ENCODE data around the gene ZBTB6.

ZBTB6 gene

DNA sequence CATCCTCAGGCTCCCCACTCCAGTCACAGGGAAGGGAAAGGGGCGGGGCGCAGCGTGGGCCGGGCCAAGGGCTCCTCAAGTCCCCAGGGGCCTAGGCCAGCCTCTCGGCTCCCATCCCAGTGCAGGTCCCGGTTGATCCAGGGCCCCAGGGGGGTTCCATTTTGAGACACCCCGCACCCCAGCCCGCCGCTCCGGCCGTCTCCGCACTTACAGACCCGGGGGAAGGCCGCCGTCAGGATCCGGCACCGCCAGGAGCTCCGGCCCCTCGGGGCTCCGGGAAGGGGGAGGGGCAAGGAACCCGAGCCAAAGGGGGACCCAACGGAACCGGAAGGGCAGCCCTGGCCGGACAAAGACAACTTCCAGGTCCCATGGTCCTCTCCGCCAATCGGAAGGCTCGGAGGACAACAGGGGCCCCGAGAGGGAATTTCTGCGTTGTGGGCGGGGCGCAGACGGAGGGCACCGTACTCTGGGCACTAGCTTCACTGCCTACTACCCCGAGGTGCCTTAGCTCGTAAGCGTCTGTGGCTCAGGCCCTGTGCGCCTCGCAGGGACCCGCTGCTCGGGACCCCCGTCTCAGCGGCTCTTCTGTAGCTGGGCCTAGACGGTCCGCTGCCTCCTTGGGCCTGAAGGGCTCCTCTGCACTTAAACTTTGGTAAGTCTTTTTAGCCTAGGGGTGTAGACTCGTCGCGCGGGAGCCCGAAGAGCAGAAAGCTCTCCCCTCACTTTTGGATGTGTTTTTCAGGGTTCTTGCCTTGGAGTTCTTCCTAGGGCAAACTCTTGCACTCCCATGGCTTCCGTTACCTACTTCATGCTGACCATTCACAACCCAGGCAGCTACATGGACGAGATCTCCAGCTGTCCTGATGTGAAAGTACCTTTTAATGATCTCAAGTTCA lies 18.4 kb upstream of the ZBTB6 start, which contains the start of gene ZBTB26 (continued):
- TF ChIP-seq, protein P1, sequence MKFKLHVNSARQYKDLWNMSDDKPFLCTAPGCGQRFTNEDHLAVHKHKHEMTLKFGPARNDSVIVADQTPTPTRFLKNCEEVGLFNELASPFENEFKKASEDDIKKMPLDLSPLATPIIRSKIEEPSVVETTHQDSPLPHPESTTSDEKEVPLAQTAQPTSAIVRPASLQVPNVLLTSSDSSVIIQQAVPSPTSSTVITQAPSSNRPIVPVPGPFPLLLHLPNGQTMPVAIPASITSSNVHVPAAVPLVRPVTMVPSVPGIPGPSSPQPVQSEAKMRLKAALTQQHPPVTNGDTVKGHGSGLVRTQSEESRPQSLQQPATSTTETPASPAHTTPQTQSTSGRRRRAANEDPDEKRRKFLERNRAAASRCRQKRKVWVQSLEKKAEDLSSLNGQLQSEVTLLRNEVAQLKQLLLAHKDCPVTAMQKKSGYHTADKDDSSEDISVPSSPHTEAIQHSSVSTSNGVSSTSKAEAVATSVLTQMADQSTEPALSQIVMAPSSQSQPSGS (tag by site-specific recombination; IDR thresholded peaks at IDR 0.05; ENCODE audit: low read depth): no peak
- peak; percentile 69 for TF ChIP-seq ZNF423 (tag by site-specific recombination; IDR thresholded peaks at IDR 0.05)
- TF ChIP-seq ZNF214 (tag by site-specific recombination; IDR thresholded peaks at IDR 0.05; ENCODE audit: borderline replicate concordance): no peak
- peak; percentile 95 for TF ChIP-seq ZXDB (tag by site-specific recombination; IDR thresholded peaks at IDR 0.05)
- 0 out of 2 replicates have a peak, but pooled peaks have one; percentile 25 for TF ChIP-seq YY1 (tag by site-specific recombination; IDR thresholded peaks at IDR 0.05)
- TF ChIP-seq ZNF202 (tag by site-specific recombination; IDR thresholded peaks at IDR 0.05; ENCODE audit: borderline replicate concordance): no peak
- TF ChIP-seq ZBTB20 (tag by site-specific recombination; IDR thresholded peaks at IDR 0.05): peak; percentile 84
- TF ChIP-seq HOXA7 (CRISPR knock-in tag; IDR thresholded peaks at IDR 0.05; ENCODE audit: borderline replicate concordance): no peak
- no peak for TF ChIP-seq ZNF830 (tag by site-specific recombination; IDR thresholded peaks at IDR 0.05; ENCODE audit: low read depth)
- no peak for TF ChIP-seq ZNF37A (tag by site-specific recombination; IDR thresholded peaks at IDR 0.05)
- TF ChIP-seq, protein P2, sequence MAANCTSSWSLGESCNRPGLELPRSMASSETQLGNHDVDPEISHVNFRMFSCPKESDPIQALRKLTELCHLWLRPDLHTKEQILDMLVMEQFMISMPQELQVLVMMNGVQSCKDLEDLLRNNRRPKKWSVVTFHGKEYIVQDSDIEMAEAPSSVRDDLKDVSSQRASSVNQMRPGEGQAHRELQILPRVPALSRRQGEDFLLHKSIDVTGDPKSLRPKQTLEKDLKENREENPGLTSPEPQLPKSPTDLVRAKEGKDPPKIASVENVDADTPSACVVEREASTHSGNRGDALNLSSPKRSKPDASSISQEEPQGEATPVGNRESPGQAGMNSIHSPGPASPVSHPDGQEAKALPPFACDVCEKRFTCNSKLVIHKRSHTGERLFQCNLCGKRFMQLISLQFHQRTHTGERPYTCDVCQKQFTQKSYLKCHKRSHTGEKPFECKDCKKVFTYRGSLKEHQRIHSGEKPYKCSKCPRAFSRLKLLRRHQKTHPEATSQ (tag by site-specific recombination; IDR thresholded peaks at IDR 0.05): no peak
- peak; percentile 45; the same call in 1 of the 2 replicates for TF ChIP-seq ZNF561 (tag by site-specific recombination; IDR thresholded peaks at IDR 0.05; ENCODE audit: borderline replicate concordance)
- no peak for TF ChIP-seq ZBTB44 (tag by site-specific recombination; IDR thresholded peaks at IDR 0.05)
- no peak for TF ChIP-seq ZNF843 (tag by site-specific recombination; IDR thresholded peaks at IDR 0.05)
- TF ChIP-seq ZNF596 (tag by site-specific recombination; IDR thresholded peaks at IDR 0.05): no peak
- no peak for TF ChIP-seq ZNF239 (tag by site-specific recombination; IDR thresholded peaks at IDR 0.05)
- TF ChIP-seq, protein P3, sequence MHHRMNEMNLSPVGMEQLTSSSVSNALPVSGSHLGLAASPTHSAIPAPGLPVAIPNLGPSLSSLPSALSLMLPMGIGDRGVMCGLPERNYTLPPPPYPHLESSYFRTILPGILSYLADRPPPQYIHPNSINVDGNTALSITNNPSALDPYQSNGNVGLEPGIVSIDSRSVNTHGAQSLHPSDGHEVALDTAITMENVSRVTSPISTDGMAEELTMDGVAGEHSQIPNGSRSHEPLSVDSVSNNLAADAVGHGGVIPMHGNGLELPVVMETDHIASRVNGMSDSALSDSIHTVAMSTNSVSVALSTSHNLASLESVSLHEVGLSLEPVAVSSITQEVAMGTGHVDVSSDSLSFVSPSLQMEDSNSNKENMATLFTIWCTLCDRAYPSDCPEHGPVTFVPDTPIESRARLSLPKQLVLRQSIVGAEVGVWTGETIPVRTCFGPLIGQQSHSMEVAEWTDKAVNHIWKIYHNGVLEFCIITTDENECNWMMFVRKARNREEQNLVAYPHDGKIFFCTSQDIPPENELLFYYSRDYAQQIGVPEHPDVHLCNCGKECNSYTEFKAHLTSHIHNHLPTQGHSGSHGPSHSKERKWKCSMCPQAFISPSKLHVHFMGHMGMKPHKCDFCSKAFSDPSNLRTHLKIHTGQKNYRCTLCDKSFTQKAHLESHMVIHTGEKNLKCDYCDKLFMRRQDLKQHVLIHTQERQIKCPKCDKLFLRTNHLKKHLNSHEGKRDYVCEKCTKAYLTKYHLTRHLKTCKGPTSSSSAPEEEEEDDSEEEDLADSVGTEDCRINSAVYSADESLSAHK (tag by site-specific recombination; IDR thresholded peaks at IDR 0.05): 0 out of 2 replicates have a peak, but pooled peaks have one; percentile 22
- TF ChIP-seq ZBTB11 (tag by site-specific recombination; conservative IDR thresholded peaks at IDR 0.05; ENCODE audit: low read depth): peak; percentile 97
- TF ChIP-seq, protein P4, sequence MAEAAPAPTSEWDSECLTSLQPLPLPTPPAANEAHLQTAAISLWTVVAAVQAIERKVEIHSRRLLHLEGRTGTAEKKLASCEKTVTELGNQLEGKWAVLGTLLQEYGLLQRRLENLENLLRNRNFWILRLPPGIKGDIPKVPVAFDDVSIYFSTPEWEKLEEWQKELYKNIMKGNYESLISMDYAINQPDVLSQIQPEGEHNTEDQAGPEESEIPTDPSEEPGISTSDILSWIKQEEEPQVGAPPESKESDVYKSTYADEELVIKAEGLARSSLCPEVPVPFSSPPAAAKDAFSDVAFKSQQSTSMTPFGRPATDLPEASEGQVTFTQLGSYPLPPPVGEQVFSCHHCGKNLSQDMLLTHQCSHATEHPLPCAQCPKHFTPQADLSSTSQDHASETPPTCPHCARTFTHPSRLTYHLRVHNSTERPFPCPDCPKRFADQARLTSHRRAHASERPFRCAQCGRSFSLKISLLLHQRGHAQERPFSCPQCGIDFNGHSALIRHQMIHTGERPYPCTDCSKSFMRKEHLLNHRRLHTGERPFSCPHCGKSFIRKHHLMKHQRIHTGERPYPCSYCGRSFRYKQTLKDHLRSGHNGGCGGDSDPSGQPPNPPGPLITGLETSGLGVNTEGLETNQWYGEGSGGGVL (tag by site-specific recombination; IDR thresholded peaks at IDR 0.05): no peak
- TF ChIP-seq, protein P5, sequence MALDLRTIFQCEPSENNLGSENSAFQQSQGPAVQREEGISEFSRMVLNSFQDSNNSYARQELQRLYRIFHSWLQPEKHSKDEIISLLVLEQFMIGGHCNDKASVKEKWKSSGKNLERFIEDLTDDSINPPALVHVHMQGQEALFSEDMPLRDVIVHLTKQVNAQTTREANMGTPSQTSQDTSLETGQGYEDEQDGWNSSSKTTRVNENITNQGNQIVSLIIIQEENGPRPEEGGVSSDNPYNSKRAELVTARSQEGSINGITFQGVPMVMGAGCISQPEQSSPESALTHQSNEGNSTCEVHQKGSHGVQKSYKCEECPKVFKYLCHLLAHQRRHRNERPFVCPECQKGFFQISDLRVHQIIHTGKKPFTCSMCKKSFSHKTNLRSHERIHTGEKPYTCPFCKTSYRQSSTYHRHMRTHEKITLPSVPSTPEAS (tag by site-specific recombination; IDR thresholded peaks at IDR 0.05): no peak
- no peak for TF ChIP-seq ZFP37 (tag by site-specific recombination; IDR thresholded peaks at IDR 0.05)
- no peak for TF ChIP-seq ZNF768 (tag by site-specific recombination; IDR thresholded peaks at IDR 0.05)

Measured in HEK293 (cell line).